ENCODE measurements around the gene S100A13. TPM values are rescaled to one million over a fixed set of nuclear protein-coding genes. Genes with fewer than 3 reads are reported as not detected.

The S100A13 gene
- total RNA-seq, 1 experiment from 2014 or later = 350 TPM

- Histone ChIP-seq H3K9ac (ENCODE audit: low read length) (peak overlapping the region; percentile 90), H3K4me3 (ENCODE audit: low read length) (peak overlapping the region; percentile 89), H3K4me1 (ENCODE audit: insufficient read depth, low read length) (peaks cover 14% of the 10 kb centered on the region; the same call in 1 of the 2 replicates), H3F3A (ENCODE audit: low read length, unreplicated experiment) (peaks cover 22% of the 10 kb centered on the region), H3K27me3 (ENCODE audit: low read length) (no peaks in the 10 kb centered on the region), H3K9me2 (replicated peaks; ENCODE audit: low read length) (no peaks in the 10 kb centered on the region), H3K79me2 (ENCODE audit: low read length) (peaks cover 13% of the 10 kb centered on the region), H4K20me1 (ENCODE audit: low read length) (no peaks in the 10 kb centered on the region), H3K36me3 (ENCODE audit: low read depth, low read length) (peaks cover 39% of the 10 kb centered on the region), H2AFZ (ENCODE audit: low read length) (no peak overlapping the region), H3K9me3 (ENCODE audit: low read length) (no peaks in the 10 kb centered on the region), H3K4me2 (ENCODE audit: low read length) (peak overlapping the region; percentile 96), H3K27ac (ENCODE audit: low read length) (no peak overlapping the region)
- POLR2A ChIA-PET (ENCODE audit: unreplicated experiment) = interaction anchor here (0.6 to 0.7 kb wide), 2 partner anchors 47 to 331 kb away, joined by 3 to 4 read pairs; partner anchors contain the start of gene S100A16
- DNase-seq = no peak
- BruUV-seq (replicated peaks) = no TSS peak
- TF ChIP-seq CTCF (conservative IDR thresholded peaks at IDR 0.05; ENCODE audit: low read depth, low read length) = no peak
- no peak for TF ChIP-seq EZH2phosphoT487 (IDR thresholded peaks at IDR 0.05; ENCODE audit: borderline replicate concordance, low read length)
- TF ChIP-seq EZH2 (IDR thresholded peaks at IDR 0.05; ENCODE audit: low read length, unreplicated experiment) = no peak
- CTCF ChIA-PET = interaction anchor here (0.7 kb wide), 1 partner anchor 32 kb away, joined by 4 read pairs; the partner anchor contains the start of gene S100A13
- 0 out of 2 replicates have a peak, but pooled peaks have one; percentile 3 for ATAC-seq
- intact Hi-C loops (cut with micrococcal nuclease) = loop anchor here (2.0 kb wide), 1 partner anchor 25 kb away; the partner anchor contains the start of gene CHTOP
These were observed 32.4 kb upstream of the S100A13 start for GRCh38 chr1:153659656-153660055.

- Histone ChIP-seq H3K79me2 (ENCODE audit: low read length) (peaks cover 13% of the 10 kb centered on the region), H3K9me3 (ENCODE audit: low read length) (no peaks in the 10 kb centered on the region), H3K9me2 (replicated peaks; ENCODE audit: low read length) (no peaks in the 10 kb centered on the region), H3K27me3 (ENCODE audit: low read length) (no peaks in the 10 kb centered on the region), H3K4me1 (ENCODE audit: insufficient read depth, low read length) (peaks cover 14% of the 10 kb centered on the region; the same call in 1 of the 2 replicates), H2AFZ (ENCODE audit: low read length) (peak overlapping the region; percentile 91), H3K9ac (ENCODE audit: low read length) (peak overlapping the region; percentile 90), H4K20me1 (ENCODE audit: low read length) (no peaks in the 10 kb centered on the region), H3K27ac (ENCODE audit: low read length) (no peak overlapping the region), H3K4me2 (ENCODE audit: low read length) (peak overlapping the region; percentile 96), H3K4me3 (ENCODE audit: low read length) (peak overlapping the region; percentile 89), H3F3A (ENCODE audit: low read length, unreplicated experiment) (peaks cover 21% of the 10 kb centered on the region), H3K36me3 (ENCODE audit: low read depth, low read length) (peaks cover 34% of the 10 kb centered on the region)
- CTCF ChIA-PET = interaction anchor here (0.7 kb wide), 1 partner anchor 32 kb away, joined by 4 read pairs; the partner anchor contains the start of gene S100A13
- intact Hi-C loops (cut with micrococcal nuclease) = loop anchor here (2.0 kb wide), 1 partner anchor 24 kb away; the partner anchor contains the start of gene CHTOP
- TF ChIP-seq EZH2 (IDR thresholded peaks at IDR 0.05; ENCODE audit: low read length, unreplicated experiment) = no peak
- no peak for TF ChIP-seq CTCF (conservative IDR thresholded peaks at IDR 0.05; ENCODE audit: low read depth, low read length)
- no TSS peak for BruUV-seq (replicated peaks)
- ATAC-seq (peak; percentile 12), DNase-seq (no peak)
- POLR2A ChIA-PET (ENCODE audit: unreplicated experiment) = interaction anchor here (0.6 to 0.7 kb wide), 3 partner anchors 46 to 332 kb away, joined by 3 to 8 read pairs (median 4); partner anchors contain the start of genes INTS3 and S100A16
These were observed 31.9 kb upstream of the S100A13 start for GRCh38 chr1:153659175-153659534.

Data from PC-3 (cell line).